GM19193 (cell line): ENCODE data around the gene KCNH8.

Source experiments
- POLR2A ChIP-seq: IDR thresholded peaks from 4 replicates; pipeline ENCODE4 v1.6.1; 2011; ENCODE audit not compliant: insufficient read depth, insufficient read length; ENCODE audit errors: extremely low read depth

Gene KCNH8

DNA sequence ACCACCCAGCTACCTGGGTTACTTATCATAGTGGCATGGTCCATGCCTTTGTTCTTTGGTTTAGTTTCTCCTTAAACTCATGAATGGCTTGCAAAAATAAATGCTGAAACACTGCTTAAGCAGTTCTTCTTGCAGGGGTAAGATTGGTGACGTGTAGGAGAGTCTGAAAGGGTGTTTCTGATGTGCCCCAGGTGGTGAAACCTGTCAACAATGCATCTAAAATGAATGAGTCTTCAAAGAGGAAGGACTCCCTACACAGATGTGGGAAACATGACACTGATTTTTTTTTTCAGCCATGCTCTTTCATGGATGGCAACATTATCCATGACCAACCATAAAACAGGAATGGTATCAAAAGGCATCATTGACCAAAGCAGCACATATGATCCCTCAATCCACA, 72.0 kb downstream of the KCNH8 start:
- no peak for TF ChIP-seq POLR2A

DNA sequence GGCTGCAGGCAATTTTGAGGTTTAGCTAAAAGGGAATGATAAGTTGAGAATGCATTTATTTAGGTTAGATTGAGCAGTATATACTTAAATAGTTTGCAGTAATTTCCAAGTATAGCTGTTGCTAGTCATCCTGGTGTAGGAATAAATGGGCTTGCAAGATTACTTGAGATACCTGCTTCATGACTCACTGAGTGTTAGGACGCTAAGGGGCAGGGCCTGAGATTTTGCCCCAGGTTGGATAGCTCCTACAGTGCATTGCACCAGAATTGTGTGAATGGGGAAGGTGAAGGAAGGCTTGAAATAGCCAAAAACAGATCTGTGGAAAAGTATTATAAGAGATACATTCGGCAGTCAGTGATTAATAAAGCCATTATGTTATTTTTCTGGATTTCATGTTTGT, 72.8 kb downstream of the KCNH8 start:
- no peak for TF ChIP-seq POLR2A

DNA sequence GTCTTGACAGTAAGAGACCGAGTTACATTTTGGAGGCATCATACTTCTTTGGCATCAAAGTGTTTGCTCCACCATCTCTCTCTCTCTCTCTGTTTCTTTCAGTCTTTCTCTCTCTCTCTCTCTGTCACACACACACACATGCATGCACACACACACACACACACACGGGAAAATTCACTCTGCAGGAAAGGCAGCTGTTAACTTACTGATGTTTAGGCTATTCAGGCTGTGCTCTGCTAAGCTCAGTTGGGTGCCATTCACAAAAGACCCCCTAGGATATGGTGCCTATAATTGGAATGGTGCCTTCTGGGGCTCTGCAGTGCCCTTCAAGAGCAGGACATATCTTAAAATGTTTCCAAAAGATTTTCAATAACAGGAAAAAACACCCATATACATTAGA, 78.2 kb downstream of the KCNH8 start:
- TF ChIP-seq POLR2A: no peak

- no peak for TF ChIP-seq POLR2A
Measured at GRCh38 chr3:19228167-19228566, 79.9 kb downstream of the KCNH8 start.

DNA sequence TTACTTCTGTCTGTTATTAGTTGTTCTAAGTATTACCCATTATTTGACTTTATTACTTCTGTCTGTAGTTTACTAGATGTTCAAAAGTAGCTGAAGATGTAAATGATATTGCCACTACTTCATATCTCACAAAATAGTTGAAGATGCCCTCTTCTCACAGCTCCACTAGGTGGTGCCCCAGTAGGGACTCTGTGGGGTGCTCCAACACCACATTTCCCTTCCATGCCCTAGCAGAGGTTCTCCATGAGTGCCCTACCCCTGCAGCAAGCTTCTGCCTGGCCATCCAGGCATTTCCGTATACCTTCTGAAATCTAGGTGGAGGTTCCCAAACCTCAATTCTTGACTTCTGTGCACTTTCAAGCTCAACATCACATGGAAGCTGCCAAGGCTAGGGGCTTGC, 80.8 kb downstream of the KCNH8 start:
- TF ChIP-seq POLR2A: no peak

DNA sequence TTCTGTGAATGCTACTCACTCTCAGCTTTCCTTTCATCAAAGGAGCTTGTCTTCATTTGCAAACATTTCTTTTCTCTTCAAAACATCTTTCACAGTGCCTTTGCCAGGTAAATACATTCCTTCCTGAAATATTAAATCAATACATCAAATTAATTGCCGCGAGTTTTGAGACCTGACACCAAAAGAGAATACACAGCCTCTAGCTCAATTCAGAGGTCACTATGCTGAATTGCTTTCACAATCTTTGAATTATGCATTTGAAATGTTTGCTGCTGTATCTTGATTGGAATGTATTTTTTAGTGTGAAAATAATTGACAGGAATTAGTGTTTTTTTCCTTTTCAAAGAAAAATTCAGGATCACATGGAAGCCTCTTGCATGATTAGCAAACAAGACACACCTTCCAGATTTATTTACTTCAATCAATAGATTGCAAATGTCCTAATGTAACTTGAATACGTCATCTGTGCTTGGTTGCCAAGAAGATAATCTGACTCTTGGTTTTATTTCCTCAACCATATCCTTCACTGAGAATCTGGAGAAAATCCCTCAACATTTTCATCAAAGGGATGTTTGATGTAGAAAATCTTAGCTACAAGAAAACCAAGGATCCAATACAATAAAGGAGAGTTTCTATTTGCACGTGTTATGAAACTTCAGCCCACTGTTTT, 83.6 kb downstream of the KCNH8 start:
- TF ChIP-seq POLR2A: no peak

DNA sequence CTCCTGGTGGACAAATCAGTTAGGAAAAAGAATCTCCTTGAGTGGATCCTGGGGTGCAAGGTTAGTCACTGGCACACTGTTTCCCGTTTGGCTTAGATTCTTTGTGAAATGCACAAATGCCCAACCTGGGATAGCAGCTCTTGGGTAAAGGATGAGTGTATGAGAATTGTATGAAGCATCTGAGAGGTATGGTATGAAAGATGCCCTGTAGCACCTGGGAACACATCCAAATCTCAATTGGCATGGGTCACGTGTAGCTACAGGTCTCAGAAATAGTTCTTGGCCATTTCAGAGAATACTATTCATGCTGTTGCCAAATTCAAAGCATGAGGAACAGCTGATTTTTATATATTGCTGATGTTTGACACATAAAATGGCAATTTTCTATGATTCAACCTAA, 84.3 kb downstream of the KCNH8 start:
- TF ChIP-seq POLR2A: no peak

DNA sequence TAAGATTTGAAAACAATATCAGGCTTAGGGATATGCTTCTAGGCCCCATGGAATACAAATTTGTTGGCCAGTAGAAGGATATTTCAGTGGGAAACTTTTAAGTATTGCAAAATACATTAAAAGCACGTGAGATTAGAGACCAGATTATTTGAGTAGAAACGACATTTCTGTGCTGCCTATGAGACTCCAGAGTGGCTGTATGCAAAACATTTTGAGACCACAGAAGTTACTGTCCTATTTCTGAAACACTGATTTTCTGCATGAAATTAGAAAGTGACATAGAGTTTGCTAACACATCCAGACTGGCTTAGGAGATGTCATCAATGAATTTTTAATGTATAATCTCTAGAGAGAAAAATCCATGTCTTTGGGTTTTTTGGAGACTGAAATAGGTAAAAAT, 99.8 kb downstream of the KCNH8 start:
- no peak for TF ChIP-seq POLR2A

- TF ChIP-seq POLR2A: no peak
Measured at GRCh38 chr3:19248767-19249166, 100.5 kb downstream of the KCNH8 start.

GRCh38 chr3:19250959-19251610, 102.8 kb downstream of the KCNH8 start:
- no peak for TF ChIP-seq POLR2A

DNA sequence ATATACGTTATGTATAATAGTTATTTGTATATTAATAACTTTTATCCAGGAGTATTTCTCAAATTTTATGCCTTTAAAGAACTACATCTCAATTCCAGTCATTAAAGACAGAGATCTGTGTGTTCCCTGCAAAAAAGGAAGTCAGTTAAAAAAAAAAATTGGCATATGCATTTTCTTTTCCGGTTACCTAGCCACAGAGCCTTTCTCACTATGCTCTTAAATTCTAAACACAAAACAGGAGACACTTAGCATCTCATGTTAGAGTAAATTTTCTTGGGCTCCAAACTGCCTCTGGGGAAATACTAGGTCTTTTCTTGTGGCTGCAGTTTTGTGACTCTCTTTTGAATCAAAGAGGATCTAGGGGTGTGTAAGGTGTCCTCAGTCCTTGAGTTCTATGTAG, 105.9 kb downstream of the KCNH8 start:
- no peak for TF ChIP-seq POLR2A

- TF ChIP-seq POLR2A: no peak
Measured at GRCh38 chr3:19254784-19255338, 106.6 kb downstream of the KCNH8 start.

- no peak for TF ChIP-seq POLR2A
Measured at GRCh38 chr3:19256313-19256712, 108.0 kb downstream of the KCNH8 start.

DNA sequence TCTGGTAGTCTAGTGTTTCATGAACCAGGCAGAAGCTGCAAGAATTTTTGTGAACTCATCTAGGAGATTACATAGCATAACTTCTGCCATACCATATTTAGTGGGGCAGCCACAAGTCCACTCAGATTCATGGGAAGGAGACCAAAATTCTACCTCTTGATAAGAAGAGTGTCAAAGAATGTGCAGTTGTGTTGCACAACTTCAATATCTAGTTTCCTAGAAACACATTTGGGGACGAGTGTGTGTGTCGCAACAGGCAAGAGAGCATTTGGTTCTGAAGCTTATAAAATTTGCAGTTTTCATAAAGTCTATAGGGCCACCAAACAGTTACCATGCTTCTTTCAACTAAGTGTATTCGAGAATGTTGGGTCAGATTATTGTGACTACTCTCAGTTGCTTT, 115.3 kb downstream of the KCNH8 start:
- TF ChIP-seq POLR2A: no peak

- TF ChIP-seq POLR2A: no peak
Measured at GRCh38 chr3:19264424-19264823, 116.1 kb downstream of the KCNH8 start.

DNA sequence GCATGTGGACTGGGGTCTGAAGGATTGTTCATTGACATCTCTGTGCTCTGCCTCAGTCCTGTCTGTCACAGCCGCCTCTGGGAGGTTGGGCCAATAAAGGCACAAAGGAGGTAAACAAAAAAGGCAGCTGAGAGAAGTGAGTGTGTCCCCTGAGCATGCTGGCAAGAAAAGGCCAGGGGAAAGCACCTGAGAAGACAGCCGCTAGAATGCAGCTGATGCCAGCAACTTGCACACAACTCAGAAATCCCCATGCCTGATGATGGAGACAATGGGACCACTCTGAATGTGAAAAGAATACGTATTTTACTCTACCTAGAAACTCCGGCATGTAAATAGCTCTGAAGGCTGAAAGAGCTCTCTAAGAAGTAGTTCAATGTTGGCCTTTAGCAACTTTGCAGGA, 118.7 kb downstream of the KCNH8 start:
- no peak for TF ChIP-seq POLR2A

DNA sequence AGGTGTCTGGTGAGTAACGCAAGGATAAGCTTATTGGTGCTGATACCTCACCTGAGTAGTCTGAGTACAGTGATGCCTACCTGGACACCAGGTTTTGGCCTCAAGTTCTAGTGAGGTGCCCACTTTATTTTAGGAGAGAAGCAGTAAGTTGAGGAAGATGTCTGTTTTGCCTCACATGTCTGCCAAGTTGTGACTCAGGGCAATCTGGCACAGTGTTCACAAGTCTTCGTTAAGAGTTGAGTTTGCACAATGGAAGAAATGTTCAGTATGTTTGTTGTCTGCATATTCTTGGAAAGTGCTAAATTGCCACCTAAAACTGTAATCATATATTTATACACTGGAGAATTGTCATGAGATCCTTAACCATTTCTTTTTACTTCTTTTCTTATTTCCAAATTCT, 122.2 kb downstream of the KCNH8 start:
- no peak for TF ChIP-seq POLR2A

DNA sequence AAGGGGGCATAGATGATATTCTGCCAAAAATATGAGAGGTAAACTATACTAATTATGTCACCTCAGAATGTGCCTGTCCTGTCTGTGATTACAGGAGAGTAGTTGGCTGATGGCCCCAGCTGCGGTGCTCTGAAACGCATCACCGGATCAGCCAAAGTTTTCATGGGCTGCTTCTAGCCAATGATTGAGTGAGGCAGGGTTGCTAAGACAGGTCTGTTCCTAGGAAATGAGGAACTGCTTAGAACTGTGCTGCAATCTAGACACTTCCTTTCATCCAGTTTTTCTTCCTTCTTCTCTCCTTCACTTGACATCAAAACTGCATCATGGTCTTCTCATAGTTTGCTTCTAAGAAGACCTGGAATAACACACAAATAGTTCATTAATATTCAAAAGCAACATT, 124.0 kb downstream of the KCNH8 start:
- TF ChIP-seq POLR2A: no peak

GRCh38 chr3:19273091-19273490, 124.8 kb downstream of the KCNH8 start:
- TF ChIP-seq POLR2A: no peak
